ENCODE results near the gene DLGAP1.

The DLGAP1 gene

GRCh38 chr18:3510896-3511295 lies 944.2 kb downstream of the DLGAP1 start:
- no peaks in the 10 kb centered on the region for H3K36me3 ChIP-seq (ENCODE audit: control insufficient read depth, insufficient read depth, low read length)
- H3K4me3 ChIP-seq (ENCODE audit: insufficient read depth, low read depth, low read length, poor library complexity, severe bottlenecking), result no peak overlapping the region
- H3K27ac ChIP-seq (ENCODE audit: insufficient read depth, low read length, poor library complexity, severe bottlenecking), result no peak overlapping the region
- H3K27me3 ChIP-seq (replicated peaks; ENCODE audit: control insufficient read depth, insufficient read depth, low read length, poor library complexity, severe bottlenecking), result no peaks in the 10 kb centered on the region
- DNase-seq, result no peak
- no peaks in the 10 kb centered on the region for H3K9me3 ChIP-seq (ENCODE audit: control insufficient read depth, low read length)
- no peaks in the 10 kb centered on the region for H3K4me1 ChIP-seq (ENCODE audit: control insufficient read depth, insufficient read depth, low read length, poor library complexity, severe bottlenecking)

GRCh38 chr18:3510024-3510423 lies 945.1 kb downstream of the DLGAP1 start:
- DNase-seq, result no peak
- Histone ChIP-seq H3K27me3 (replicated peaks; ENCODE audit: control insufficient read depth, insufficient read depth, low read length, poor library complexity, severe bottlenecking) (no peaks in the 10 kb centered on the region), H3K4me3 (ENCODE audit: insufficient read depth, low read depth, low read length, poor library complexity, severe bottlenecking) (no peak overlapping the region), H3K27ac (ENCODE audit: insufficient read depth, low read length, poor library complexity, severe bottlenecking) (no peak overlapping the region), H3K9me3 (ENCODE audit: control insufficient read depth, low read length) (no peaks in the 10 kb centered on the region), H3K4me1 (ENCODE audit: control insufficient read depth, insufficient read depth, low read length, poor library complexity, severe bottlenecking) (no peaks in the 10 kb centered on the region), H3K36me3 (ENCODE audit: control insufficient read depth, insufficient read depth, low read length) (no peaks in the 10 kb centered on the region)

GRCh38 chr18:3508576-3509549 lies 946.2 kb downstream of the DLGAP1 start:
- Histone ChIP-seq H3K4me1 (ENCODE audit: control insufficient read depth, insufficient read depth, low read length, poor library complexity, severe bottlenecking) (no peaks in the 10 kb centered on the region), H3K4me3 (ENCODE audit: insufficient read depth, low read depth, low read length, poor library complexity, severe bottlenecking) (no peak overlapping the region), H3K27me3 (replicated peaks; ENCODE audit: control insufficient read depth, insufficient read depth, low read length, poor library complexity, severe bottlenecking) (no peaks in the 10 kb centered on the region), H3K36me3 (ENCODE audit: control insufficient read depth, insufficient read depth, low read length) (no peaks in the 10 kb centered on the region), H3K27ac (ENCODE audit: insufficient read depth, low read length, poor library complexity, severe bottlenecking) (no peak overlapping the region), H3K9me3 (ENCODE audit: control insufficient read depth, low read length) (no peaks in the 10 kb centered on the region)
- no peak for DNase-seq

DNA sequence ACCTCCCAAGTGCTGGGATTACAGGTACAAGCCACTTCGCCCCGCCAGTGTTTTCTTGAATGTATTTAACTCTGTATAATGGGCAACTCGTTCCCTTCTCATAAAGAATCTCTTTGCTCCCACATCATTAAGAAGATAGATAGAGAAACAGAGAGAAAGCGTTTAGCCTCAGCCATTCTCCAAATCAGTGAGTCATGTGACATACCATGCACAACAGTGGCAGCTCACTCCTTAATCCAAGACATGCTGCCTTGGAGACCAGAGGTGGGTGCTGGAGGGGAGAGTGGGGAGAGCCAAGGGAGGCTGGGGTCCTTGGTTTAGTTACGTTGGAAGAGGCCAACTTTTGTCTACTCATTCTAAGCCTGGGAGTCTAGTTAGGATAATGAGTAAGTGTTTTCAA lies 950.5 kb downstream of the DLGAP1 start:
- Histone ChIP-seq H3K36me3 (ENCODE audit: control insufficient read depth, insufficient read depth, low read length) (no peaks in the 10 kb centered on the region), H3K9me3 (ENCODE audit: control insufficient read depth, low read length) (no peaks in the 10 kb centered on the region), H3K4me1 (ENCODE audit: control insufficient read depth, insufficient read depth, low read length, poor library complexity, severe bottlenecking) (no peaks in the 10 kb centered on the region)

GRCh38 chr18:3502650-3503049 lies 952.5 kb downstream of the DLGAP1 start:
- Histone ChIP-seq H3K27me3 (replicated peaks; ENCODE audit: control insufficient read depth, insufficient read depth, low read length, poor library complexity, severe bottlenecking) (peaks cover 10% of the 10 kb centered on the region), H3K36me3 (ENCODE audit: control insufficient read depth, insufficient read depth, low read length) (no peaks in the 10 kb centered on the region), H3K4me1 (ENCODE audit: control insufficient read depth, insufficient read depth, low read length, poor library complexity, severe bottlenecking) (peaks cover 3% of the 10 kb centered on the region), H3K4me3 (ENCODE audit: insufficient read depth, low read depth, low read length, poor library complexity, severe bottlenecking) (no peak overlapping the region), H3K27ac (ENCODE audit: insufficient read depth, low read length, poor library complexity, severe bottlenecking) (no peak overlapping the region), H3K9me3 (ENCODE audit: control insufficient read depth, low read length) (no peaks in the 10 kb centered on the region)
- DNase-seq, result no peak

More for the DNA sequence above, 950.5 kb downstream of the DLGAP1 start:
- no peak overlapping the region for H3K4me3 ChIP-seq (ENCODE audit: insufficient read depth, low read depth, low read length, poor library complexity, severe bottlenecking)
- no peak overlapping the region for H3K27ac ChIP-seq (ENCODE audit: insufficient read depth, low read length, poor library complexity, severe bottlenecking)
- H3K27me3 ChIP-seq (replicated peaks; ENCODE audit: control insufficient read depth, insufficient read depth, low read length, poor library complexity, severe bottlenecking), result peaks cover under 1% of the 10 kb centered on the region
- DNase-seq, result no peak

- Histone ChIP-seq H3K27me3 (replicated peaks; ENCODE audit: control insufficient read depth, insufficient read depth, low read length, poor library complexity, severe bottlenecking) (peaks cover 10% of the 10 kb centered on the region), H3K36me3 (ENCODE audit: control insufficient read depth, insufficient read depth, low read length) (no peaks in the 10 kb centered on the region), H3K4me3 (ENCODE audit: insufficient read depth, low read depth, low read length, poor library complexity, severe bottlenecking) (no peak overlapping the region), H3K9me3 (ENCODE audit: control insufficient read depth, low read length) (no peaks in the 10 kb centered on the region), H3K4me1 (ENCODE audit: control insufficient read depth, insufficient read depth, low read length, poor library complexity, severe bottlenecking) (peaks cover 3% of the 10 kb centered on the region), H3K27ac (ENCODE audit: insufficient read depth, low read length, poor library complexity, severe bottlenecking) (no peak overlapping the region)
- no peak for DNase-seq
Measured at GRCh38 chr18:3500016-3500415, 955.1 kb downstream of the DLGAP1 start.

DNA sequence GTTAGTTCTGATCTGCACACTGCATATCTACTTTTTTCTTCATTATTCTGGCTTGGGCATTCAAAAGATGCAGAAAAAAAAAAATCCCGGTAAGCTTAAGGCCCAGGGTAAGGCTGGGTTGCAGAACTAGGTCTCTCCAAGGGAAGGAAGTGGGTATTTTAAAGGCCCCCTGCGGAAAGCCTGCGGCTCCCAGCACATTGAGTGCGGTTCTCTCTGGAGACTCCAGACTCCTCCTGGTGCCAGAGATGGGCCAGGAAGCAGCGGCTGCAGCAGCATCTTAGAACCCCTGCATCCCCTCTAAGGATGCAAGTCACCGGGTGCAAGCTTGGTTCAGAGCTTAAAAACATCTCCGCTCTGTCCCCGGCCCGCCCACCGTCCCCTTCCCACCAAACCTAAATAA lies 955.6 kb downstream of the DLGAP1 start:
- H3K27me3 ChIP-seq (replicated peaks; ENCODE audit: control insufficient read depth, insufficient read depth, low read length, poor library complexity, severe bottlenecking), result peaks cover 10% of the 10 kb centered on the region
- no peak for DNase-seq
- H3K9me3 ChIP-seq (ENCODE audit: control insufficient read depth, low read length), result no peaks in the 10 kb centered on the region
- no peak overlapping the region for H3K4me3 ChIP-seq (ENCODE audit: insufficient read depth, low read depth, low read length, poor library complexity, severe bottlenecking)
- H3K36me3 ChIP-seq (ENCODE audit: control insufficient read depth, insufficient read depth, low read length), result no peaks in the 10 kb centered on the region
- H3K4me1 ChIP-seq (ENCODE audit: control insufficient read depth, insufficient read depth, low read length, poor library complexity, severe bottlenecking), result peaks cover 3% of the 10 kb centered on the region
- H3K27ac ChIP-seq (ENCODE audit: insufficient read depth, low read length, poor library complexity, severe bottlenecking), result no peak overlapping the region

DNA sequence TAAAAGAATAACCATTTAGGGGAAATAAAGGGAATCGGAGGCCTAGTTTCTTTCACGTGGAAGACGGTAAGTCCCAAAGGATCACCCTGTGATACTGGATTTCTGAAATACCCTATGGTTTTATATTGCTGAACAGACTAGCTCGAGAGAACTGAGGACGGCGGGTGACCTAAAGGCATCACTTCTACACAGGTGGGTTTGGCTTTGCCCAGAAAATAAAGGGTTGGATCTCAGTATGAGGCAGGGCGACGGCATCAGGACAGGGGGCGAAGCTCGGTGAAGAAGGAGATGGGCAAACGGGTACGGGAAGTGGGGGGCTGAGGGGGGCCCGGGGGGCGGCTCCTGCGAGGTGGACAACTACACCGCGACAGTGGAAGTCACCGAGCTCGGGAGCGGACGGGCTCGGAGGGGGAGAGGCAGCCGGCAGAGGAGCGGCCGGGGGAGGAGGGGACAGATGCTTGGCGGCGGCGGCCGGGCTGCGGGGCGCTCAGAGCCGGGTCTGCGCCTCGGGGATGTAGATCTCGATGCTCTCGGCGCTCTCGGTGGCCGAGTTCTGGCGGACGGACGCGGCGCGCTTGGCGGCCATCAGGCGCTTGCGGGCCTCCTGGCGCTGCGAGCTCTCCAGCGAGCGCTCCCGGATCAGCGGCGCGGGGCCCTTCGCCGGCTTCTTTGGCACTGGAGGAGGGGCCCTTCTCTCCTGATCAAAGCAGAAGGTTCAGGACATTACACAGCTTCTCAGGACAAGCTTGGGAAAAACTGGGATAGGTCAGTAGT lies 956.2 kb downstream of the DLGAP1 start:
- Histone ChIP-seq H3K36me3 (ENCODE audit: control insufficient read depth, insufficient read depth, low read length) (no peaks in the 10 kb centered on the region), H3K4me1 (ENCODE audit: control insufficient read depth, insufficient read depth, low read length, poor library complexity, severe bottlenecking) (peaks cover 3% of the 10 kb centered on the region), H3K9me3 (ENCODE audit: control insufficient read depth, low read length) (no peaks in the 10 kb centered on the region), H3K27ac (ENCODE audit: insufficient read depth, low read length, poor library complexity, severe bottlenecking) (no peak overlapping the region), H3K4me3 (ENCODE audit: insufficient read depth, low read depth, low read length, poor library complexity, severe bottlenecking) (peak overlapping the region; percentile 14), H3K27me3 (replicated peaks; ENCODE audit: control insufficient read depth, insufficient read depth, low read length, poor library complexity, severe bottlenecking) (peaks cover 10% of the 10 kb centered on the region)
- no peak for DNase-seq

DNA sequence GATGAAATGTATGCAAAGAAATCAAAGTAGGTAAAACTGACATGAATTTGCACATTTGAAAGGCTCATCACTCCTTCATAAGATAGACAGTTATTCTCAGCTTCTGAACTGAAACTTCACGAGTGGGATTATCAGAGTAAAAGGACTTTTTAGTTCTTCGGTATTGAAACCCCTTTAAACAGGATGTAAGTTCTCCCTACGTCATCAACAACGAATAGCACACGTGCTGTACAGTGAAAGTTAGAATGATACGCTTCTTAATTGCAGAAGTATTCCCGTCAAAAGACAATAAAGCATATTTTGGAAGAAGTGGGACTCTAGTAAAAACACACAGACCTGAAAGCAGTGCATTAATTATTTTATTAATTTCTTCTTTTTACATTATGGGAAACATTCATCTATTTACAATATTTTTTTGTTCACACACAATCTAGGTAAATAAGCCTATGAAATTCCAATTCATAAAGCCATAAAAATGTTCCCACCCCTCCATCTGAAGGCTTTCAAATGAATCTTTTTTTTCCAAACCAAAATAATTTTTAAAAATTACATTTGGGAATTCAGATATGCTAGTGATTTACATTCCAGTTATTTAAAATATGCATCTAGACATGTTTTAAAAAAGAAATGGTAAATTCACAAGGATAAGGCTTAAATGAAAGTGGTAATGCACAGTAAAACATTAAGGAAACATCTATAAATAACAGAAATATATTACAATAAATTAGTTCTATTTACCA lies 959.2 kb downstream of the DLGAP1 start:
- Histone ChIP-seq H3K4me1 (ENCODE audit: control insufficient read depth, insufficient read depth, low read length, poor library complexity, severe bottlenecking) (peaks cover 3% of the 10 kb centered on the region), H3K4me3 (ENCODE audit: insufficient read depth, low read depth, low read length, poor library complexity, severe bottlenecking) (no peak overlapping the region), H3K27me3 (replicated peaks; ENCODE audit: control insufficient read depth, insufficient read depth, low read length, poor library complexity, severe bottlenecking) (peaks cover 10% of the 10 kb centered on the region), H3K36me3 (ENCODE audit: control insufficient read depth, insufficient read depth, low read length) (no peaks in the 10 kb centered on the region), H3K9me3 (ENCODE audit: control insufficient read depth, low read length) (no peaks in the 10 kb centered on the region), H3K27ac (ENCODE audit: insufficient read depth, low read length, poor library complexity, severe bottlenecking) (no peak overlapping the region)
- no peak for DNase-seq

Measured in effector memory CD4-positive, alpha-beta T cell (primary cell).